Stimulated activated CD4-positive, alpha-beta T cell treated with anti-CD3 and anti-CD28 coated beads, Interleukin-2, amount 100 ng/mL, for 4 hours (primary cell): ENCODE results near the gene HIGD1A.

Experiments
- DNase-seq: peaks from one replicate; pipeline ENCODE4 v3.0.0-alpha.2; 2020; ENCODE audit warnings: low read depth

HIGD1A gene

DNA sequence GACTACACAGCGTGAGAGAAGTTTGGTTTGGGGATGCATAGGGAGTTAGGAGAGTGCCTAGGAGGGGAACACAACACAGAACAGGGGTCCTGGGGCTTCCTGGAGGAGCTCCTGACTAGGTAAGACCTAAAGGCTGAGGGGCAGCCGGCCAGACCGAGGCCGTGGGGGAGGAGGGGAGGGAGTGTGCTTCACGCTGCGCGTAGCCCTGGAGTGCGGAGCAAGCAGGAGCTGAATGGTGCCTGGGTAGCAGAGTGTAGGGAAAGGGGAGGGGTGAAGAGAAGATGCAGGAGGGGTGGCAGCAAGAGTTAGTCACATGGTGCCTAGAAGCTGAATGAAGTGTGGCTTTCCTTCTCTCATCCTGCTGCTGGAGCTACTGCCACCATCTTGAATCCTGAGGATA, 69.3 kb downstream of the HIGD1A start:
- DNase-seq = no peak

DNA sequence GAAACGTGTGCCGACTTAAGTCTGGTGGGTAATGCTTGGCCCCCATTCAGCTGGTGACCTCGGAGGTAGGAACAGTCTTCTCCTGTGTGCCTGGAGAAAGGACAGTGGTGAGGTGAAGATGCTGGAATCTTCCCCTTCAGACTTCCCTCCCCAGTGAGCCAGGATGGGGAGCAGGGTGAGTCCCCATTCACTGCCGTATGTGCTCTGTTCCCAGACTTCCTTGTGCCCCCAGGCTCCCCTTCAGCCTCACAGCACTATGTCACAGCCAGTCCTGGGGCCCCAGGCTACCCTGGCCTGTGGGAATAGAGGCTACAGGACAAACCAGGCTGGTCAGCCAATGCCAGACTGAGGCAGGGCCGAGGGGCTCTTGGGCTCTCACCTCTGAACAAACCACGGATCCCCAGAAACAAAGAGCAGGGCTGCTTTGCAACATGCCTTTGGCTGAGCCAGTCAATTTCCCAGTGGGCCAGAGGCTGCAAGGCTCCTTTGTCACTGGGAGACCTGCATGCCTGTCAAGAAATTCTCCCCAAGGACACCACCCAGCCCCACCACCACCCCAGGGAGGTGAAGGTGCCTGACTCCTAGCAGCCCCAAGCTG, 69.9 kb downstream of the HIGD1A start:
- DNase-seq = no peak

GRCh38 chr3:42733501-42734262, 70.6 kb downstream of the HIGD1A start:
- no peak for DNase-seq
